HL-60 (cell line): ENCODE results near the gene BMP8B.
"Not testable (repeated sequence)": the region's sequence is repeated elsewhere in the genome, so short reads cannot be mapped to it uniquely, and the experiment has no call there.

ENCODE experiments used
- DNase-seq, 2 experiments: peaks; one replicate each; pipeline ENCODE4 v3.0.0-alpha.2; 2010 to 2020; ENCODE audit warnings: low read depth in 1 of 2, low spot score in 1 of 2
- H3K27ac ChIP-seq: fragments of 250-450 bp; sonication (Bioruptor Pico); replicated peaks from 2 replicates; pipeline ENCODE4 v1.5.1; 2020; ENCODE audit warnings: mild to moderate bottlenecking, moderate library complexity
- H3K27me3 ChIP-seq: fragments of 250-450 bp; sonication (Bioruptor Pico); 2 replicates; pipeline ENCODE4 v1.5.1; 2021; ENCODE audit warnings: mild to moderate bottlenecking, moderate library complexity; ENCODE audit not compliant: insufficient read depth, poor library complexity, severe bottlenecking
- H3K4me3 ChIP-seq: replicated peaks from 2 replicates; pipeline ENCODE4 v1.5.1; 2011; ENCODE audit warnings: mild to moderate bottlenecking, control low read depth, low read length; ENCODE audit not compliant: insufficient read depth
- CTCF ChIP-seq: IDR thresholded peaks from one replicate; pipeline ENCODE4 v1.5.1; 2011; ENCODE audit warnings: low read length, control low read depth, inconsistent platforms; ENCODE audit not compliant: insufficient read depth
- GABPA ChIP-seq: IDR thresholded peaks from 2 replicates; pipeline ENCODE4 v1.6.1; 2012; ENCODE audit warnings: low read depth
- POLR2AphosphoS5 ChIP-seq: IDR thresholded peaks from 2 replicates; pipeline ENCODE4 v1.6.1; 2012; ENCODE audit warnings: low read depth
- SPI1 ChIP-seq: IDR thresholded peaks from 2 replicates; pipeline ENCODE4 v1.6.1; 2012; ENCODE audit warnings: low read depth, mild to moderate bottlenecking, borderline replicate concordance
- TF ChIP-seq, protein P1 (sequence below): IDR thresholded peaks from 2 replicates; pipeline ENCODE4 v1.6.1; 2012; ENCODE audit warnings: low read depth; ENCODE audit not compliant: insufficient replicate concordance

Gene BMP8B

DNA sequence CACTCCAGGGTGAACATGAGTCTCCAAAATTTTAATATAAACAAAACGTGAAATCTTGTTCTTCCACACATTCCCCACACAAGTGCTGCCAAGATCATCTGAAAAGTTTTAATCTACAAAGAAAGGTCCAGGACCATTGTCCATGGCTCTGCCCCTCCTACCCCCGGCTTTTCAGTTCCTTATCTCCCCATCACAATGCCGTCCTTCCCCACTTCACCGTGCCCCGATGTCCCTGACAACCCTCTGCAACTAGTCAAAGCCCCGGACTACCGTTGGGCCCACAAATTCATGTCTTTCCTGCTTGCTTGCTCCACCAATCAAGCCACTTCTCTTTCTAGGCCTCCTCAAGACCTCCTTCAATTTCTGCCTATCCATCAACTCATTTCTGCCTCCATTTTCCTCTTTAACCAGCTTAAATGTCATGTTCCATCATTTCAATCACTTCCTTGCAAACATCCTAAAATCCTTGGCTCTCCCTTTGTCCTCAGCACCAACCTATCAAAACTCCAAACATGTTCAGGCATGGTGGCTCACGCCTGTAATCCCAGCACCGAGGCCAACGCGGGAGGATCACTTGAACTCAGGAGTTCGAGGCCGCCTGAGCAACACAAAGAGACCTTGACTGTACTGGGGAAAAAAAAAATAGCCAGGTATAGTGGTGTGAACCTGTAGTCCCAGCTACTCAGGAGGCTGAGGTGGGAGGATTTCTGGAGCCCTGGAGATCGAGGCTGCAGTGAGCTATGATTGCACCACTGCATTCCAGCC, 14.0 kb upstream of the BMP8B start:
- Histone ChIP-seq H3K27me3 (no peaks in the 10 kb centered on the region), H3K4me3 (no peak overlapping the region), H3K27ac (no peak overlapping the region)
- no peak for DNase-seq
- TF ChIP-seq SPI1, result no peak

GRCh38 chr1:39800471-39800835, 11.8 kb upstream of the BMP8B start:
- TF ChIP-seq CTCF (no peak), SPI1 (no peak), POLR2AphosphoS5 (no peak), GABPA (no peak)
- TF ChIP-seq, protein P1, sequence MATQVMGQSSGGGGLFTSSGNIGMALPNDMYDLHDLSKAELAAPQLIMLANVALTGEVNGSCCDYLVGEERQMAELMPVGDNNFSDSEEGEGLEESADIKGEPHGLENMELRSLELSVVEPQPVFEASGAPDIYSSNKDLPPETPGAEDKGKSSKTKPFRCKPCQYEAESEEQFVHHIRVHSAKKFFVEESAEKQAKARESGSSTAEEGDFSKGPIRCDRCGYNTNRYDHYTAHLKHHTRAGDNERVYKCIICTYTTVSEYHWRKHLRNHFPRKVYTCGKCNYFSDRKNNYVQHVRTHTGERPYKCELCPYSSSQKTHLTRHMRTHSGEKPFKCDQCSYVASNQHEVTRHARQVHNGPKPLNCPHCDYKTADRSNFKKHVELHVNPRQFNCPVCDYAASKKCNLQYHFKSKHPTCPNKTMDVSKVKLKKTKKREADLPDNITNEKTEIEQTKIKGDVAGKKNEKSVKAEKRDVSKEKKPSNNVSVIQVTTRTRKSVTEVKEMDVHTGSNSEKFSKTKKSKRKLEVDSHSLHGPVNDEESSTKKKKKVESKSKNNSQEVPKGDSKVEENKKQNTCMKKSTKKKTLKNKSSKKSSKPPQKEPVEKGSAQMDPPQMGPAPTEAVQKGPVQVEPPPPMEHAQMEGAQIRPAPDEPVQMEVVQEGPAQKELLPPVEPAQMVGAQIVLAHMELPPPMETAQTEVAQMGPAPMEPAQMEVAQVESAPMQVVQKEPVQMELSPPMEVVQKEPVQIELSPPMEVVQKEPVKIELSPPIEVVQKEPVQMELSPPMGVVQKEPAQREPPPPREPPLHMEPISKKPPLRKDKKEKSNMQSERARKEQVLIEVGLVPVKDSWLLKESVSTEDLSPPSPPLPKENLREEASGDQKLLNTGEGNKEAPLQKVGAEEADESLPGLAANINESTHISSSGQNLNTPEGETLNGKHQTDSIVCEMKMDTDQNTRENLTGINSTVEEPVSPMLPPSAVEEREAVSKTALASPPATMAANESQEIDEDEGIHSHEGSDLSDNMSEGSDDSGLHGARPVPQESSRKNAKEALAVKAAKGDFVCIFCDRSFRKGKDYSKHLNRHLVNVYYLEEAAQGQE, result no peak
- no peak overlapping the region for H3K4me3 ChIP-seq
- peak; percentile 26 to 84 for DNase-seq
- H3K27ac ChIP-seq, result no peak overlapping the region; the same call in 1 of the 2 replicates
- no peaks in the 10 kb centered on the region for H3K27me3 ChIP-seq

- H3K4me3 ChIP-seq, result no peak overlapping the region; the same call in 1 of the 2 replicates
- TF ChIP-seq, protein P1, result no peak
- TF ChIP-seq GABPA, result no peak
- TF ChIP-seq CTCF, result peak; percentile 38
- DNase-seq, result peak in 1 of 2 experiments; percentile 18
- H3K27ac ChIP-seq, result no peak overlapping the region; the same call in 1 of the 2 replicates
- H3K27me3 ChIP-seq, result no peaks in the 10 kb centered on the region
These were observed 11.3 kb upstream of the BMP8B start for GRCh38 chr1:39799770-39800470.

- H3K27ac ChIP-seq, H3K4me3 ChIP-seq, H3K27me3 ChIP-seq: not testable (repeated sequence)
- TF ChIP-seq CTCF, result peak; percentile 49
- TF ChIP-seq SPI1, result peak; percentile 16; the same call in 1 of the 2 replicates
- DNase-seq, result peak; percentile 72 to 98
These were observed 10.4 kb upstream of the BMP8B start for GRCh38 chr1:39798859-39799769.
